Sigmoid colon (tissue), 3 donors: ENCODE results near the gene TMEM145.

Experiments used
- POLR2A ChIP-seq, 2 donors: fragments of 450-650 bp; IDR thresholded peaks; one replicate each; pipeline ENCODE4 v1.6.1; 2016; ENCODE audit warnings: antibody characterized with exemption in 2 of 2, mild to moderate bottlenecking in 2 of 2, moderate library complexity in 2 of 2
- TF ChIP-seq, protein P1 (sequence below), 4 experiments: fragments of 450-650 bp in 3 of 4; fragments of 200-600 bp in 1 of 4; IDR thresholded peaks; one replicate each; pipeline ENCODE4 v1.5.1; 2016 to 2019; ENCODE audit warnings: antibody characterized with exemption in 4 of 4, mild to moderate bottlenecking in 3 of 4, moderate library complexity in 2 of 4

DNA sequence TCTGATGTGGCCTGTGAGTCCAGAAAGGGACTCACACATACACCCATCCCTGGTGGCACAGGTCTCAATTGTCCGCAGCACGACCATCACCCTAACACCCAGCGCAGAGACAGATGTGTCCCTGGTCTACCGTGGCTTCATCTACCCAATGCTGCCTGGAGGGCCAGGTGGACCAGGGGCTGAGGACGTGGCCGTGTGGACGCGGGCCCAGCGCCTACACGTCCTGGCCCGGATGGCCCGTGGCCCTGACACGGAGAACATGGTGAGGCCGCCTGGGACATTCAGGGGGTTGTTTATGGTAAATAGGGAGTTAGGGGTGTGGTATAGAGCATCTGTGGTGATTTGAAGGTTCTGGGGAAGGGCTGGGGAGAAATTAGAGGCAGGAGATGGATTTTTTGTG, 35.1 kb downstream of the TMEM145 start:
- TF ChIP-seq, protein P1, sequence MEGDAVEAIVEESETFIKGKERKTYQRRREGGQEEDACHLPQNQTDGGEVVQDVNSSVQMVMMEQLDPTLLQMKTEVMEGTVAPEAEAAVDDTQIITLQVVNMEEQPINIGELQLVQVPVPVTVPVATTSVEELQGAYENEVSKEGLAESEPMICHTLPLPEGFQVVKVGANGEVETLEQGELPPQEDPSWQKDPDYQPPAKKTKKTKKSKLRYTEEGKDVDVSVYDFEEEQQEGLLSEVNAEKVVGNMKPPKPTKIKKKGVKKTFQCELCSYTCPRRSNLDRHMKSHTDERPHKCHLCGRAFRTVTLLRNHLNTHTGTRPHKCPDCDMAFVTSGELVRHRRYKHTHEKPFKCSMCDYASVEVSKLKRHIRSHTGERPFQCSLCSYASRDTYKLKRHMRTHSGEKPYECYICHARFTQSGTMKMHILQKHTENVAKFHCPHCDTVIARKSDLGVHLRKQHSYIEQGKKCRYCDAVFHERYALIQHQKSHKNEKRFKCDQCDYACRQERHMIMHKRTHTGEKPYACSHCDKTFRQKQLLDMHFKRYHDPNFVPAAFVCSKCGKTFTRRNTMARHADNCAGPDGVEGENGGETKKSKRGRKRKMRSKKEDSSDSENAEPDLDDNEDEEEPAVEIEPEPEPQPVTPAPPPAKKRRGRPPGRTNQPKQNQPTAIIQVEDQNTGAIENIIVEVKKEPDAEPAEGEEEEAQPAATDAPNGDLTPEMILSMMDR (IDR thresholded peaks at IDR 0.05), result no peak
- no peak for TF ChIP-seq POLR2A (IDR thresholded peaks at IDR 0.05)
